ENCODE results near the gene CDC42EP5.

DNA sequence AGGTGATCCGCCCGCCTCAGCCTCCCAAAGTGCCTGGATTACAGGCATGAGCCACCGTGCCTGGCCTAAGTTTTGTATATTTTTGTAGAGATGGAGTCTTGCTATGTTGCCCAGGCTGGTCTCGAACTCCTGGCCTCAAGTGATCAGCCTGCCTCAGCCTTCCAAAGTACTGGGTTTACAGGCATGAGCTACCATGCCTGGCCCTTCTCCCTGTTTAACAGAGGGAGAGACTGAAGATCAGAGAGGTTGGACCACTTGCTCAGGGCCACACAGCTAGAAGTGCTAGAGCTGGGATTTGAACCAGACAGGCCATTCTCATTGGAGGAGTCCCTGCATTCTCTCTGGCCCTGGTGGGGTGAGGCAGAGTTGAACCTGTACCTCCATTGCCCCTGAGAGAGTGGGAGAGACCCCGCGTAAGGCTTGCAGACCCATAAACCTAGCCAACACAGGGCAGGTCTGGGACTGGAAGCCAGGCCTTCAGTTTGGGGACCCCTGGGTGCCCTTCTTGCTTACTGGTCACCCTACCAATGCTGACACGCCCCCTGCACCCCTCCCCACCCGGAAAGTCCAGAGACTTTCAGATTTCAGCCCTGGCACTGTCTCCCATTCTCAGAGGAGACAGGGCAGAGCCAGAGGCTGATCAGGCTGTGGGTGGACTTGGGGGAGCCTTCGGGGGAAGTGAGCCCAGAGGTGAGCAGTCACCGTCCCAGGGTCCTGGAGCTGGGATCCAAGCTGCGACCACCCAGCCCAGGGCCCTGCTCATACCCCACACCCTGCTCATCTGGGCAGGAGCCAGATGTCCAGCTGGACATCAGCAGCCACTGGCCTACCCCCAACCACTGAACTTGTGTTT is 44.5 kb downstream of the CDC42EP5 start:
- TF ChIP-seq POLR2A (IDR thresholded peaks at IDR 0.05) (no peak), POLR2AphosphoS5 (IDR thresholded peaks at IDR 0.05; ENCODE audit: insufficient read depth in 1 of 2, low read depth in 1 of 2) (no peak)
- TF ChIP-seq, protein P1, sequence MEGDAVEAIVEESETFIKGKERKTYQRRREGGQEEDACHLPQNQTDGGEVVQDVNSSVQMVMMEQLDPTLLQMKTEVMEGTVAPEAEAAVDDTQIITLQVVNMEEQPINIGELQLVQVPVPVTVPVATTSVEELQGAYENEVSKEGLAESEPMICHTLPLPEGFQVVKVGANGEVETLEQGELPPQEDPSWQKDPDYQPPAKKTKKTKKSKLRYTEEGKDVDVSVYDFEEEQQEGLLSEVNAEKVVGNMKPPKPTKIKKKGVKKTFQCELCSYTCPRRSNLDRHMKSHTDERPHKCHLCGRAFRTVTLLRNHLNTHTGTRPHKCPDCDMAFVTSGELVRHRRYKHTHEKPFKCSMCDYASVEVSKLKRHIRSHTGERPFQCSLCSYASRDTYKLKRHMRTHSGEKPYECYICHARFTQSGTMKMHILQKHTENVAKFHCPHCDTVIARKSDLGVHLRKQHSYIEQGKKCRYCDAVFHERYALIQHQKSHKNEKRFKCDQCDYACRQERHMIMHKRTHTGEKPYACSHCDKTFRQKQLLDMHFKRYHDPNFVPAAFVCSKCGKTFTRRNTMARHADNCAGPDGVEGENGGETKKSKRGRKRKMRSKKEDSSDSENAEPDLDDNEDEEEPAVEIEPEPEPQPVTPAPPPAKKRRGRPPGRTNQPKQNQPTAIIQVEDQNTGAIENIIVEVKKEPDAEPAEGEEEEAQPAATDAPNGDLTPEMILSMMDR (IDR thresholded peaks at IDR 0.05) = no peak

Measured in vagina (tissue), 2 donors.